IPS-18c (cell line): ENCODE results near the gene OSTM1.
"Not testable (repeated sequence)": the region's sequence is repeated elsewhere in the genome, so short reads cannot be mapped to it uniquely, and the experiment has no call there.

Experiments used
- H3K4me3 ChIP-seq: 2 replicates; pipeline ENCODE4 v1.7.0; 2013; ENCODE audit warnings: low read depth, mild to moderate bottlenecking, low read length, moderate library complexity; ENCODE audit not compliant: insufficient read depth
- H3K9me3 ChIP-seq: one replicate; pipeline ENCODE4 v1.6.1; 2013; ENCODE audit warnings: mild to moderate bottlenecking, low read length, moderate library complexity; ENCODE audit not compliant: control insufficient read depth, insufficient read depth

The OSTM1 gene

DNA sequence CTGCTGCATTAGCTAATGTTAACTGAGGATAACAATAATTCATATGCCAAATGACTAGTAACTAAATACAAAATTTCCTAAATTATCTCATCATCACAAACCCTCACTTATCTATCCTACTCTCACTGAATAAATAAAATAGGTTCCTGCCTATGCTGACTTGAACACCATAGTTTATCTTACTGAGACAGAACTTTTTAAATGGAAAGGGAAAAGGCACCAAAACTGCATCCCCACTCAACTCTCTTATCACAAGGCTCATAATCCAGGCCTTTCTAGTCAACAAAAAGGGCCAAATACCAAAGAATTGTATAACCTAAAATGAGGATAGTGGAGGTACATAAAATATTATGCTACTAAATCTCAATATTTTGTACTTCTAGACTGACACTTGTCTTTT, 23.1 kb downstream of the OSTM1 start:
- Histone ChIP-seq H3K4me3 (no peak overlapping the region), H3K9me3 (no peaks in the 10 kb centered on the region)

DNA sequence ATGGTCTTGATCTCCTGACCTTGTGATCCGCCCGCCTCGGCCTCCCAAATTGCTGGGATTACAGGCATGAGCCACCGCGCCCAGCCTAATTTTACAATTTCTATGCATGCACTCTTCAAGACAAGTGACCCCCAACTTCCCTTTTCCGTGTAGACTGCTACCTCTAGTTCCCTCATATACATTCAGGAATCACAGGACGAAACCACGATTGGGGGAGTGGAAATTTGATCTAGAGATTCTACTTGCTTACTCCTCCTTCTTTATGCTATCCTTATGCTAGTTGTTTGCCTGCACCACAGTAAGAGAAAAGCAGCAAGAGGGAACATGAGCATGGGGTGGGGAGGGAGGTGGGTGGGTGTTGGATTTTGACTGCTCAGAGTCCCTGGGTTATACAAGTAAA, 34.9 kb downstream of the OSTM1 start:
- Histone ChIP-seq H3K9me3 (peaks cover 4% of the 10 kb centered on the region), H3K4me3 (no peak overlapping the region)

DNA sequence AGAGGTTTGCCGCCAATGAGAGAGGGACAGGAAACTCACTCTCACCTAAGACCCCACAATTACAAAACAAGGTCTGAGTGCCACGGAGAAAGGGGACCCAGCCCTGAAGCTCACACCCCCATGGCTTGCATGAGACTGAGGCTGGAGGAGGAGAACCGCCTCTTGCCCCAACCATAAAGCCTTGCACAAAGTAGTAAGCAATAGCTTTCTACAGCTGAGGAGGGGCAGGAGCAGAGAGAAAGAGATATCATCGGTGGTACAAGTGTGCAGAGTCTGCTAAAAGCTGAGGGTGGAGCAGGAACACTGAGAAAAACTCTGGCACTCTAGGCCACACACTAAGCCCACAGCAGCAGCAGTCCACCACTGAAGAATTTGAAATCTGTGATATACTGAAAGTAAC, 37.7 kb downstream of the OSTM1 start:
- Histone ChIP-seq H3K9me3 (peaks cover 5% of the 10 kb centered on the region), H3K4me3 (no peak overlapping the region)

DNA sequence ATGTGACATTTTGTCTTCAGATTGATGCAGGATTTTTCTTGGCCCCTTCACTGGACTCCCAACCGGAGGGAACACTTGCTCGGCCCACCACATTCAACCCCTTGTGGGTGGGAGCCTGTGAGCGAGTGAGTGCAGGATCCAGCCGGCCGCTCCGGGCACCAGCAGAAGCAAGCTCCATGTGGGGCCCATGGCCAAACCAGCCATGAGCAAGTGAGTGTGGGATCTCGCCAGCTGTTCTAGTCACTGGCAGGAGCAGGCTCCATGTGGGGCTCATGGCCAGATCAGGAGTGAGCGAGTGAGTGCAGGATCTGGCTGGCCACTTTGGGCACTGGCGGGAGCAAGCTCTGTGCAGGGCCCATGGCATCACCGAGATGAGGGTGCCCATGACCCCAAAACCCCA, 42.6 kb downstream of the OSTM1 start:
- Histone ChIP-seq H3K9me3 (peaks cover 5% of the 10 kb centered on the region), H3K4me3 (no peak overlapping the region)

DNA sequence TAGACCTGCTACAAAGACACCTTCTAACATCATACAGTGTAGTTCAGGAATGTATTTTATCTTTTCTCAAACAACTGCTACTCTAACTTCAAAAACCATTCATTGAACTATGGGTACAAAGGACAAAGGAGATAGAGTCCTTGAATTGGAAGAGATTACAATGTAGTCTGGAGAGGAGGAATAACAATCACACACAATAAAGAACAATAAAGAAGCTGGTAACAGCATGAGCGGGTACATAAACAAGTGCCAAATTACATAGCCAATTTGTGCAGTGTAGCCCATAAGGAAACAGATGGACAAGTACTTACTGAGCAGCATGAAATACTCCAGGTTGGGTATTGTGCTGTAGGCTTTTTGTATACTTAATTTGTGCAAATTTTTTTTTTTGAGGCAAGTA, 44.3 kb downstream of the OSTM1 start:
- no peak overlapping the region for H3K4me3 ChIP-seq
- H3K9me3 ChIP-seq = peaks cover 5% of the 10 kb centered on the region

DNA sequence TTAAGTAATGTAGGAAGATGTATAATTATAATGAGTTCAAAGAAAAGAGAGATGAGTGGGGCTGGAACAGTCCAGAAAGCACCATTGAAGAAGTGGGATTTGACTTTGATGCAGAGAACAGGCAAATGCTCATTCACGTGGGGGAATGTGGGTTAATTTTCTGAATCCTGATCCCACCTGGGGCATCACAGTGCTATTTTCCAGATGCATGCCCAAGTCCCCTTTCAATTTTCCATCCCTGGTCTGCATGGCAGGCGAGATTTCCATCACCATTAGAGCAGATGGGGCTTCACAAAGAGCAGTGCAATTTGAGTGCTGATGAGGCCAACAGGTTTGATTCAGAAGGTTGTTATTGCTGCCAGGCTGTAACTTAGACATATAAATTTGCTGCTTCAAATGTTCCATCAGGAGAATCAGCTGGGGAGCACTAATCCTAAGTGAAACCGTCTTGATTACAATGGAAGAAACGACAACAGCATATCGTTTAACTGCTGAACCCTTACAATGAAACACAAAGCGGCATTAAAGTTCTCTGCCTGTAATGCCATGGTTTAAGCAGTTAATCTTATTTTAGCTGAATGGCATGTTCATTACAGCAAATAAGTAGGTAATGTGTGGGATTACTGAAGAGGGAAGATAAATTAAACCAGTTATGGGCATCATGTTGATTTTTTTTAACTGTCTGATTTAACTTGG, 45.2 kb downstream of the OSTM1 start:
- Histone ChIP-seq H3K9me3 (no peaks in the 10 kb centered on the region), H3K4me3 (no peak overlapping the region)

DNA sequence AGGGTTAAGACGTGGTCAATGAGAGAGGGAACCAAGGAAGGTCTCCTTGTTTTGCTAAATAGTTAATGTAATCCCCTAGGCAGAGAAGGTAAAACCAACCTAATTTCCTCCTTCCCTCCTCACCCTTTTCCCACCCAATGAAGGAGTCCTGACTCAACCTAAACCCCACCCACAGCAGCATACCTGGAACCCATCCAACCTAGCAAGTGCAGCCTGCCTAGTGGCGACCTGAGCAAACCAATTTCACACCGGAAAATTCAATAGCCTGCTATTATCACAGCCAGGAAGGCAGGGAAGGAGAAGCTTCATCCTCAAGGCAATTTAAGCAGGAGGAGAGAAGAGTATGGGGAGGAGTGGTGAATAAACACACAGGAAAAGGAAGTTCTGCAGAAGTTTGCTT, 46.9 kb downstream of the OSTM1 start:
- H3K9me3 ChIP-seq = no peaks in the 10 kb centered on the region

DNA sequence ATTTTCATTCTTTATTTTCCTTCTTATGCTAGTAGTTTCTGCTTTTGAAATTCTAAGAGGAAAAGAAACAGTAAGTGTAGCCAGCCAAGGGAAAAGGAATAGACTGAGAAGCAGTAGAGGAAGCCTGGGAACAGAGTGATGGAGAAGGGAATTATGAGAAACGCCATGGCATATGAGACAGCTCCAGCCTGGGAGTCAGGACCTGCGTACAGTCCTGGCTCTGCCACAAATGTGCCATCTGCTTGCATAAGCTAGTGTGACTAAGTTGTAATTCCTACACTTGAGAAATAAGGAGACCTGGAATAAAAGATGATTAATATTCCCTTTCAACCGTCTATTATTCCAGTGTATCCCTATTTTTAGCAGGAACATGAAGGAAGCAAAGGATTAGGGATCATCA, 47.5 kb downstream of the OSTM1 start:
- H3K4me3 ChIP-seq = no peak overlapping the region
- H3K9me3 ChIP-seq = no peaks in the 10 kb centered on the region

More for the DNA sequence above, 46.9 kb downstream of the OSTM1 start:
- H3K4me3 ChIP-seq = no peak overlapping the region

DNA sequence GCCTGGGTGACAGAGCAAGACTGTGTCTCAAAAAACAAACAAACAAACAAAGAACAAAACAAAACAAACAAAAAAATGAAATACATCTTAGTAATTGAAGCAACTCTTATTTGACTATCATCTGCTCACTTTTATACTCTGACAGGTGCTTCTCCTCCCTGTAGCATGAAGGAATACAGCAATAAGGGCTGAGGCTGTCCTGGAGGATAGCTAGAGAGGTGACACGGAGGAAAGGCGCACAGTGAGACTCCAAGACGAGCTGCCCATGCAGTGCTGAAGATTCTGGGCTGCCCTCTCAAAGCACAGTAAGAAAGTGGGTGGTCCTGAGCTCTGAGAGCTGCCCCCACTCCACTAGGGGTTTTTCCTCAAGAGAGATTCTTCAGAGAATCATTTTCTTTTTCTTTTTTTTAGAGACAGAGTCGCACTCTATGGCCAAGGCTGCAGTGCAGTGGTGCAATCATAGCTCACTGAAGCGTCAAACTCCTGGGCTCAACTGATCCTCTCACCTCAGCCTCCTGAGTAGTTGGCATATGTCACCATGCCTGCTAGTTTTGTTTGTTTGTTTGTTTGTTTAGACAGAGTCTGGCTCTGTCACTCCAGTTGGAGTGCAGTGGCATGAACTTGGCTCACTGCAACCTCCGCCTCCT, 50.0 kb downstream of the OSTM1 start:
- no peak overlapping the region for H3K4me3 ChIP-seq
- no peaks in the 10 kb centered on the region for H3K9me3 ChIP-seq

DNA sequence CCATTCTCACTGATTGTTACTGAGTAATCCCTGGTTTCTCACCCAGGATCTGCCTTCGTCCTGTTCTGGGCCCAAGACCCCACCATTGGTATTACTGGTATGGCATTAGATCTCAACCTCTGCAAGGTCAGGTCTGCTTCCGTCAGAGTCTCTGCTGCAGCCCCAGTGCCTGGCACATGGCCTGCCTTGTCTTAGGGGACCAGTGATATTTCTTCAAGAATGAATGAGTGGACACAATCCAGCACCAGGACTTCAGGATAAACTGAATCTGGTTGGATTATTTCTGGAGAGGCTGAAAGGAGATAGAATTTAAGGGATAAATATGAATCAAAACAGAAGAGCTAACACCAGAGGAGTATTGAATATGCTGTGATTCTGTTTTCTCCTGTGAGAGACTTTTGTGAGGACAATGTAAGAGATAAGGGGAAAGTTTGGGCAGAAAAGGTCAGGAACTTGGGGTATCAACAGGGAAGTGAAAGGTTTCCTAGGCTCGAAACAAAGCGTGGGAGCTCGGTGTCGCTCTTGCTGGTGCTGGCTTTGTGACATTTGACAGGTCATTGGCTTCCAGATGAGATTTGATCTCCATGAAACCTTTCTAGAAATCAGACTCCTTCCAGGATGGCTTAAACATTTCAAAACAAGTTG, 53.9 kb downstream of the OSTM1 start:
- no peak overlapping the region for H3K4me3 ChIP-seq
- H3K9me3 ChIP-seq = peaks cover 5% of the 10 kb centered on the region

DNA sequence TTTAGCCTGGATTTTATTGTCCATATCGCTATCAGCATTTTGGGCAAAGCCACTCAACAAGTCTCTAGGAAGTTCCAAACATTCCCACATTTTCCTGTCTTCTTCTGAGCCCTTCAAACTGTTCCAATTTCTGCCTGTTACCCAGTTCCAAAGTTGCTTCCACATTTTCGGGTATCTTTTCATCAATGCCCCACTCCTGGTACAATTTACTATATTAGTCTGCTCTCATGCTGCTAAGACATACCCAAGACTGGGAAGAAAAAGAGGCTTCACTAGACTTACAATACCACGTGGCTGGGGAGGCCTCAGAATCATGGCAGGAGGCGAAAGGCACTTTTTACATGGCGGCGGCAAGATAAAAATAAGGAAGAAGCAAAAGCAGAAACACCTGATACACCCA, 58.3 kb downstream of the OSTM1 start:
- peaks cover 10% of the 10 kb centered on the region for H3K9me3 ChIP-seq
- H3K4me3 ChIP-seq = not testable (repeated sequence)

DNA sequence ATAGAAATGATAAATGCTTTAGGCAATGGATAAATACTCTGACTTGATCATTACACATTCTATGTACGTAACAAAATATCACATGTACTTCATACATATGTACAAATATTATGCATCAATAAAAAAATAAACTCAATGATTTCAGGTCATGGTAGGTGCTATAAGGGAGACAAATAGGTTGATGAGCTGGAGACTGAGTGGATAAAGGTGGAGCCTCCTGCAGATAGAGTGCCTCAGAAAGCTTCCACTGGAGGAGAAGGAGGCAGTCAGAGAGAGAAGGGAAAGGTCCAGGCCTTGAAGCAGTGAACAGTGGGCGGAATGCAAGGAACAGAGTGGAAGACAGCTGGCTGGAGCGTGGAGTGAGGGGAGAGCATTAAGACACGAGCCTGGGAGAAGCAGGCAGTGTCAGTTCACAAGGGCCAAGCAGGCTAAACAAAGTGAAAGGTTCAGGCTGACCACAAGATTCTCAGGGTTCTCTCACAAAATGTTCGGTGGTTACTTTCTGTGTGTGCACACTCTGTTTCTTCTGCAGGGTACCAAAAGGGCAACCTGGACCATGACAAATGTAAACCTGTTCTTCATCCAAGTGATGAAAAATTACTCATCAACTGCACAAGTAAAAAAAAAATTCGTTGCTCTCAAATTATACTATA, 60.6 kb downstream of the OSTM1 start:
- peaks cover 13% of the 10 kb centered on the region for H3K9me3 ChIP-seq

DNA sequence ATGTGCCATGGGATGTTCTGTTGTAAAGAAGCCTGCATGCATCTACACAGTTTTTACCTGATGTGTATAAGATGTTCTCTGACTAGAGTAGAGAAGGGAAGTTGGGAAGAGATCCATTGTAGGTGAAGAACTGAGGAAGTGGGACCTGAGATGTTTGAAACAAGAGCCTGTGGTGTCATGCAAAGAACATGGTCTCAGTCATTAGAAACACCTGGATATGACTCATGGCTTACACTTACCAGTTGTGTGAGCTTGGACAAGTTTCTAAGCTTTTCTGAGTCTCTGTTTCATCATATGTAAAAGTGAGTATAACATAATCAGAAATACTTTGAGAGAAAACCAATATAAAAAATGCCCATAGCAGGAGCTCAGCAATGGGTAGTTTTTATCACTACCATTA, 64.6 kb downstream of the OSTM1 start:
- Histone ChIP-seq H3K9me3 (peaks cover 3% of the 10 kb centered on the region), H3K4me3 (no peak overlapping the region)

More for the DNA sequence above, 60.6 kb downstream of the OSTM1 start:
- H3K4me3 ChIP-seq = no peak overlapping the region; the same call in 1 of the 2 replicates

DNA sequence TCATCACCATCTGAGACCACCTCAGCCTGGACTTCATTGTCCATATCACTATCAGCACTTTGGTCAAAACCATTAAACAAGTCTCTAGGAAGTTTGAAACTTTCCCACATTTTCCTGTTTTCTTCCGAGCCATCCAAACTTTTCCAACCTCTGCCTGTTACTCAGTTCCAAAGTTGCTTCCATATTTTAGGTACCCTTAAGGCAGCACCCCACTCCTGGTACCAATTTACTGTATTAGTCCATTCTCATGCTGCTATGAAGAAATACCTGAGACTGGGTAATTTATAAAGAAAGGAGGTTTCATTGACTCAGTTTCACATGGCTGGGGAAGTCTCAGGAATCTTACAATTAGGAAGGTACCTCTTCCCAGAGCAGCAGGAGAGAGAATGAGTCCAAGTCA, 65.3 kb downstream of the OSTM1 start:
- H3K9me3 ChIP-seq, H3K4me3 ChIP-seq: not testable (repeated sequence)

DNA sequence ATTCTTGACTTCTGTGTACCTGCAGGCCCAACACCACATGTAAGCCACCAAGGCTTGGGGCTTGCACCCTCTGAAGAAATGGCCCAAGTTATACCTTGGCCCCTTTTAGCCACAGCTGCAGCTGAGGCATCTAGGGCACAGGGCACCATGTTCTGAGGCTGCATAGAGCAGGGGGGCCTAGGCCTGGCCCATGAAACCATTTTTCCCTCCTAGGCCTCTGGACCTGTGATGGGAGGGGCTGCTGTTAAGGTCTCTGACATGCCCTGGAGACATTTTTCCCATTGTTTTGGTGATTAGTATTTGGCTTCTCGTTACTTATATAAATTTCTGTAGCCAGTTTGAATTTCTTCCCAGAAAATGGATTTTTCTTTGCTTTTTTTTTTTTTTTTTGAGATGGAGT, 66.2 kb downstream of the OSTM1 start:
- Histone ChIP-seq H3K4me3 (no peak overlapping the region), H3K9me3 (peaks cover 3% of the 10 kb centered on the region)

DNA sequence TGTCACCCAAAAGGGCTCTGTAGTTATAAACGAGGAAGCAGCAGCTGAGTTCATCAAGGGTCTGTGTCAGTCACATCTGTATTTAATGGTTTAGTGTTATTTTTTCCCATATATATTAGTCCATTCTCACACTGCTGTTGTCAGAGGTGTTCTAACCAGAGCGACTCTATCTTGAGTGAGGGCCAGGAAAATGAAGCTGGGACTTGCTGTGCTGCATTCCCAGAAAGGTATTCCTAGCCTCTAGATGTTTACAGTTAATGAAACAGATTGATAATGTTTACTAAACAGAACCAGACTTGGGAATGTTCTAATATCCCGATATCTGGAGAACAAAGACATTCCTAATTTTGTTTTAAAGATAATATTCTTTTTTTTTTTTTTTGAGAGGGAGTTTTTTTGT, 68.6 kb downstream of the OSTM1 start:
- Histone ChIP-seq H3K4me3 (no peak overlapping the region), H3K9me3 (peaks cover 3% of the 10 kb centered on the region)

DNA sequence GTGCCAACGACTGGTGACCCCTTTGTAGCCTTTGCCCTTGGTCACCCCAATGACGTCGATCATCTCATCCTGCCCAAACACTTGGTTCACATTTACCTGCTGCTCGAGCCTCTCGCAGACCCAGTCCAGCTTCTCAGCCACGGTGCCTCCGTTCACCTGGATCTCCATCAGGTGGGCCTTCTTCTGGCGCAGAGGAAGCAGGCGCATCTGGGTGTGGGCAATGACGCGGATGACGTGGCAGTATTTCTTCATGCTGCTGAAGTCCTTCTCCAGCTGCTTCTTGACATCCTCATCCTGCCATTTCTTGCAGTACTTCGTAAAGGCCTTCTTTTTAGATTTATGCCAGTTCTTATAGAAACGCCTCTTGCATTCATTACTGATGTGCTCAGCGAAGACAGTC, 69.7 kb downstream of the OSTM1 start:
- Histone ChIP-seq H3K9me3 (peaks cover 3% of the 10 kb centered on the region), H3K4me3 (no peak overlapping the region)
